KMS-11 (cell line): ENCODE data around the gene GDE1.

Source experiments
- H2AFZ ChIP-seq: fragments of 200-600 bp; sonication (generic); 2 replicates; pipeline ENCODE4 v1.6.1; 2016; ENCODE audit warnings: antibody characterized with exemption, mixed run types, low read depth
- H3K27ac ChIP-seq: fragments of 200-600 bp; sonication (generic); 2 replicates; pipeline ENCODE4 v1.6.1; 2016; ENCODE audit warnings: mild to moderate bottlenecking, mixed run types
- H3K27me3 ChIP-seq: fragments of 200-600 bp; sonication (generic); 2 replicates; pipeline ENCODE4 v1.6.1; 2017; ENCODE audit warnings: mild to moderate bottlenecking, low read depth, mixed run types, moderate library complexity; ENCODE audit not compliant: insufficient read depth
- H3K36me3 ChIP-seq: fragments of 200-600 bp; sonication (generic); 2 replicates; pipeline ENCODE4 v1.6.1; 2017; ENCODE audit warnings: mild to moderate bottlenecking, mixed run types; ENCODE audit not compliant: insufficient read depth
- H3K4me1 ChIP-seq: fragments of 200-600 bp; sonication (generic); 2 replicates; pipeline ENCODE4 v1.6.1; 2016; ENCODE audit warnings: mild to moderate bottlenecking, low read depth, mixed run types; ENCODE audit not compliant: poor library complexity, severe bottlenecking
- H3K4me2 ChIP-seq: fragments of 200-600 bp; sonication (generic); 2 replicates; pipeline ENCODE4 v1.7.0; 2016; ENCODE audit warnings: mild to moderate bottlenecking, mixed run types
- H3K4me3 ChIP-seq: fragments of 200-600 bp; sonication (generic); IDR thresholded peaks from 2 replicates; pipeline ENCODE4 v1.6.1; 2017; ENCODE audit warnings: low read depth, low read length, mixed read lengths; ENCODE audit not compliant: insufficient read depth
- H3K79me2 ChIP-seq: fragments of 200-600 bp; sonication (generic); 2 replicates; pipeline ENCODE4 v1.6.1; 2016; ENCODE audit warnings: low read depth, mixed run types; ENCODE audit not compliant: insufficient read depth
- H3K9ac ChIP-seq: fragments of 200-600 bp; sonication (generic); 2 replicates; pipeline ENCODE4 v1.6.1; 2016; ENCODE audit warnings: mild to moderate bottlenecking, mixed run types
- H4K20me1 ChIP-seq: fragments of 200-600 bp; sonication (generic); 2 replicates; pipeline ENCODE4 v1.6.1; 2016; ENCODE audit warnings: mild to moderate bottlenecking, mixed run types; ENCODE audit not compliant: insufficient read depth
- CTCF ChIP-seq: fragments of 200-600 bp; sonication (generic); conservative IDR thresholded peaks from 2 replicates; pipeline ENCODE4 v1.6.1; 2017; ENCODE audit warnings: low read depth, mild to moderate bottlenecking, antibody characterized with exemption, low read length, moderate library complexity, mixed read lengths

Gene GDE1

DNA sequence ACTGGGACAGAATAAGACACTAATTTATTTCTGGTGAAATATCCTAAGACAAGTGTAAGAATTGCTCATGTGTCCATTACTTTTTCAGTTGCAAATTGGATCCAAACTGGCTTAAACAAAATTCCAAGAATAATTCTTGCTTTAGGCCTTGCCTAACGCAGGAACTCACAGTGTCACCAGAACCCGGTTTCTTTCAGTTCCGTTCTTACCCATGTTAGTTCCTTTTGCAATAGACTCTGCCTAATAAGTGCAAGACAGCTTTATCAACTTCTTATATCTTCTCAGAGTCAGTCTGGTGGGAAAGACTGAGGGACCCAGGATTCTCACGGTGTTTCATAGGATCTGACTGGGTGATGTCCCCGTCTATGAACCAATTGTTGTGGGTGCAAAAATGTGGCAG is 24.7 kb downstream of the GDE1 start:
- Histone ChIP-seq H3K36me3 (no peaks in the 10 kb centered on the region), H3K4me2 (no peak overlapping the region), H3K4me1 (no peaks in the 10 kb centered on the region), H3K27ac (no peak overlapping the region), H2AFZ (no peak overlapping the region), H3K79me2 (no peaks in the 10 kb centered on the region), H4K20me1 (no peaks in the 10 kb centered on the region), H3K27me3 (no peaks in the 10 kb centered on the region), H3K4me3 (no peak overlapping the region), H3K9ac (no peak overlapping the region)
- TF ChIP-seq CTCF, result no peak

DNA sequence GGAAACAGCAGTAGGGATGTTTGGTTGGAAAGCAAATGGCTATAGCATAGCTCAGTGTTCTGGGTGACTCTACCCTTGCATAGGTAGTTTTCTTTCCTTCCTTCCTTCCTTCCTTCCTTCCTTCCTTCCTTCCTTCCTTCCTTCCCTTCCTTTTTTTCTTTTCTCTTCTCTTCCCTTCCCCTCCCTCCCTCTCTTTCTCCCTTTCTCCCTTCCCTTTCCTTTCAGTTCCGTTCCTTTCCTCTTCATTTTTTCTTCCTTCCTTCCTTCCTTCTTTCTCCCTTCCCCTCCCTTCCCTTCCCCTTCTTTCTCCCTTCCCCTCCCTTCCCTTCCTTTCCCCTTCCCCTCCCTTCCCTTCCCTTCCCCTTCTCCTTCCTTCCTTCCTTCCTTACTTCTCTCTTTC is 31.3 kb downstream of the GDE1 start:
- no peak for TF ChIP-seq CTCF
- H3K27me3 ChIP-seq, result no peaks in the 10 kb centered on the region

DNA sequence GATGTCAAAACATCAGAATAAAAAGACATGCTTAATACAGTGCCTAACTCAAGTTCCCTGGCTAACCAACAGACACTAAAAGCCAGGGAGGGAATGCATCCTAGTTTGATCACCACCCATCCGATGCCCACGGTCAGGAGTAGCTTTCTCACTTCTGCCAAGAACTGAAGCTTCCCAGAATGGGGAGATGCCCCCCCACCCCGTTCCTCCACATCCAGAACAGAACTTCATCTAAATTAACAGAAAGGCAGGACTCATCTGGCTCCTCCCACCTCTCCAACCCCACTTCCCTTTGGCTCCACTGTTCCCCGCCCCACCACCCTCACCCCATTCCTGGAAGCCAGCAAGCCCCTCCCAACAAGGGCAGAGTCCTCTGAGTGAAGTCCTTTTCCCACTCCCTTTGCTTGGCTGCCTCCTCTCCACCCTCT is 33.7 kb downstream of the GDE1 start:
- Histone ChIP-seq H3K27ac (no peak overlapping the region), H3K9ac (no peak overlapping the region), H2AFZ (no peak overlapping the region), H3K4me2 (no peak overlapping the region), H3K36me3 (no peaks in the 10 kb centered on the region), H3K79me2 (no peaks in the 10 kb centered on the region), H4K20me1 (no peaks in the 10 kb centered on the region), H3K4me3 (no peak overlapping the region), H3K27me3 (no peaks in the 10 kb centered on the region), H3K4me1 (no peaks in the 10 kb centered on the region)
- no peak for TF ChIP-seq CTCF

More for the DNA sequence above, 31.3 kb downstream of the GDE1 start:
- no peak overlapping the region for H3K27ac ChIP-seq
- no peak overlapping the region for H3K4me3 ChIP-seq
- no peaks in the 10 kb centered on the region for H3K36me3 ChIP-seq
- no peak overlapping the region for H2AFZ ChIP-seq
- H3K9ac ChIP-seq, result no peak overlapping the region
- H3K79me2 ChIP-seq, result no peaks in the 10 kb centered on the region
- no peaks in the 10 kb centered on the region for H4K20me1 ChIP-seq
- no peaks in the 10 kb centered on the region for H3K4me1 ChIP-seq
- no peak overlapping the region for H3K4me2 ChIP-seq

- H3K36me3 ChIP-seq, result no peaks in the 10 kb centered on the region
- TF ChIP-seq CTCF, result no peak
- no peaks in the 10 kb centered on the region for H3K79me2 ChIP-seq
- no peak overlapping the region for H3K27ac ChIP-seq
- H3K4me2 ChIP-seq, result no peak overlapping the region
- H3K27me3 ChIP-seq, result no peaks in the 10 kb centered on the region
- H2AFZ ChIP-seq, result no peak overlapping the region
- no peaks in the 10 kb centered on the region for H4K20me1 ChIP-seq
- H3K4me3 ChIP-seq, result no peak overlapping the region
- no peaks in the 10 kb centered on the region for H3K4me1 ChIP-seq
- no peak overlapping the region for H3K9ac ChIP-seq
Measured at GRCh38 chr16:19486750-19487325, 35.1 kb downstream of the GDE1 start.
